Adrenal gland (tissue), 12 donors: ENCODE data around the gene RAB6B. TPM values are rescaled to one million over a fixed set of nuclear protein-coding genes. Genes with fewer than 3 reads are reported as not detected.
A peak's percentile ranks its signal among the peaks of the same experiment; 100 is the strongest.

Experiments
- DNase-seq, 7 donors: peaks; one replicate each; pipeline ENCODE4 v3.0.0-alpha.2; 2019 to 2020
- H3K27ac ChIP-seq, 5 donors: fragments of 200-600 bp; sonication (generic) in 4 of 5; 1 replicate in 3 of 5; 2 replicates in 2 of 5; pipeline versions ENCODE4 v1.5.1 to v1.8.0; 2016 to 2020; ENCODE audit warnings: mild to moderate bottlenecking in 1 of 5
- H3K27me3 ChIP-seq: fragments of 200-600 bp; 2 replicates; pipeline ENCODE4 v1.8.0; 2021
- H3K36me3 ChIP-seq, 2 donors: fragments of 200-600 bp; replicated peaks in 1 of 2; 1 replicate in 1 of 2; 2 replicates in 1 of 2; pipeline versions ENCODE4 v1.5.1 to v1.8.0; 2018 to 2022
- H3K4me1 ChIP-seq, 2 donors: fragments of 200-600 bp; replicated peaks in 1 of 2; 1 replicate in 1 of 2; 2 replicates in 1 of 2; pipeline versions ENCODE4 v1.5.1 to v1.8.0; 2018 to 2021
- H3K4me3 ChIP-seq, 4 donors: fragments of 200-600 bp; sonication (generic) in 3 of 4; one replicate each; pipeline ENCODE4 v1.5.1; 2016 to 2018
- H3K9me3 ChIP-seq, 3 donors: fragments of 200-600 bp; sonication (generic) in 1 of 3; replicated peaks in 1 of 3; 1 replicate in 2 of 3; 2 replicates in 1 of 3; pipeline versions ENCODE4 v1.5.1 to v1.8.0; 2016 to 2021
- CTCF ChIP-seq, 6 experiments: fragments of 450-650 bp in 4 of 6; fragments of 200-600 bp in 2 of 6; sonication (generic) in 1 of 6; IDR thresholded peaks; 1 replicate in 5 of 6; 2 replicates in 1 of 6; pipeline versions ENCODE4 v1.5.1 to v1.8.0; 2016 to 2021; ENCODE audit warnings: antibody characterized with exemption in 6 of 6, mild to moderate bottlenecking in 2 of 6, moderate library complexity in 1 of 6
- POLR2A ChIP-seq, 2 donors: fragments of 450-650 bp; IDR thresholded peaks; one replicate each; pipeline ENCODE4 v1.6.1; 2017; ENCODE audit warnings: antibody characterized with exemption in 2 of 2, mild to moderate bottlenecking in 2 of 2, moderate library complexity in 1 of 2
- WGBS, 4 donors: extraction: QIAGEN DNeasy Blood & Tissue Kit in 2 of 4; methylation state at CpG; one replicate each; pipeline versions ENCODE4 v1.1.5 to v1.1.7; 2013 to 2017; 5-methylcytosine and 5-hydroxymethylcytosine counted together
- intact Hi-C, 2 donors: fragments of 100-400 bp; cut with DNase I; formaldehyde crosslinking; loops; one replicate each; pipeline versions ENCODE4 v1.14.1 to v1.15.0; 2022 to 2023
- polyA plus RNA-seq, 3 donors: library from polyadenylated mRNA; stranded (reverse); fragments of 200-250 nt in 2 of 3; fragments of 350-450 nt in 1 of 3; fragmentation: Illumina TruSeq in 1 of 3; extraction: RNeasy Lipid Tissue Mini Kit (QIAGEN cat#74804) in 1 of 3; gene quantifications; one replicate each; pipeline ENCODE4 v1.2.3, GENCODE V29; 2013 to 2014
- total RNA-seq, 9 donors: library from RNA; depleted of rRNA in 4 of 9; stranded (reverse); fragments of >200 nt in 4 of 9; fragments of 120-200 nt in 1 of 9; fragmentation: NEBNext Ultra II Directional in 1 of 9; extraction: Animal tissue kit (Norgen Biotek cat#: 25700) in 1 of 9; gene quantifications; one replicate each; pipeline versions ENCODE4 v1.1.0 to v1.2.4, GENCODE V29; 2013 to 2023
- donor health status: healthy with polysubstance abuse.
- donor health status: Bipolar disorder and iron deficiency.
- donor health status: DM: yes; HTN: yes; CAD: no.
- donor health status: DM: no; HTN: no; CAD: no.
- donor health status: DM: no; HTN: no; CAD: no.
- donor health status: DM: yes; HTN: yes; CAD: no.

RAB6B gene
- total and polyA plus RNA-seq, 12 donors, result 1.4 to 14.5 (median 4.3) TPM

GRCh38 chr3:133937061-133937686 is 41.5 kb upstream of the RAB6B start:
- Histone ChIP-seq H3K9me3 (no peaks in the 10 kb centered on the region), H3K36me3 (no peaks in the 10 kb centered on the region), H3K27ac (no peak overlapping the region), H3K4me1 (no peaks in the 10 kb centered on the region), H3K27me3 (no peaks in the 10 kb centered on the region), H3K4me3 (no peak overlapping the region)
- TF ChIP-seq CTCF (IDR thresholded peaks at IDR 0.05) (no peak), POLR2A (IDR thresholded peaks at IDR 0.05) (no peak)
- intact Hi-C loops, result no loop called here
- 58 to 78% (median 64%) methylated on average over 7 to 8 of the region's 8 CpGs for WGBS, 4 donors
- peak in 3 of 7 donors; percentile 0 to 20 (median 1) for DNase-seq

GRCh38 chr3:133935843-133936769 is 40.4 kb upstream of the RAB6B start:
- intact Hi-C loops, result no loop called here
- TF ChIP-seq CTCF (IDR thresholded peaks at IDR 0.05), result no peak
- TF ChIP-seq POLR2A (IDR thresholded peaks at IDR 0.05), result no peak
- no peaks in the 10 kb centered on the region for H3K4me1 ChIP-seq
- DNase-seq, result peak in 3 of 7 donors; percentile 5 to 35 (median 7)
- H3K27ac ChIP-seq, result no peak overlapping the region
- 79 to 91% (median 84%) methylated on average over 4 to 13 of the region's 13 CpGs for WGBS, 4 donors
- no peaks in the 10 kb centered on the region for H3K9me3 ChIP-seq
- H3K27me3 ChIP-seq, result no peaks in the 10 kb centered on the region
- H3K4me3 ChIP-seq, result no peak overlapping the region
- no peaks in the 10 kb centered on the region for H3K36me3 ChIP-seq

- WGBS, 4 donors, result 83 to 93% (median 92%) methylated on average over 7 to 11 of the region's 11 CpGs
- peak in 3 of 7 donors; percentile 9 to 39 (median 13) for DNase-seq
Measured at GRCh38 chr3:133934996-133935842, 39.5 kb upstream of the RAB6B start.

More at GRCh38 chr3:133934996-133935842, 39.5 kb upstream of the RAB6B start:
- TF ChIP-seq POLR2A (IDR thresholded peaks at IDR 0.05) (no peak), CTCF (IDR thresholded peaks at IDR 0.05) (no peak)
- Histone ChIP-seq H3K4me3 (no peak overlapping the region), H3K27ac (no peak overlapping the region), H3K9me3 (no peaks in the 10 kb centered on the region), H3K36me3 (no peaks in the 10 kb centered on the region), H3K27me3 (no peaks in the 10 kb centered on the region), H3K4me1 (no peaks in the 10 kb centered on the region)
- intact Hi-C loops, result no loop called here
